ENCODE data around the gene GYG2. TPM values are rescaled to one million over a fixed set of nuclear protein-coding genes. Genes with fewer than 3 reads are reported as not detected.

GYG2 gene
- total RNA-seq, 4 donors from 2014 or later: 122 to 289 (median 183) TPM

- no peak for TF ChIP-seq CTCF (IDR thresholded peaks at IDR 0.05; ENCODE audit: low read depth)
These were observed 41.9 kb downstream of the GYG2 start for GRCh38 chrX:2870650-2871049.

GRCh38 chrX:2871831-2872230, 43.1 kb downstream of the GYG2 start:
- no peak for TF ChIP-seq CTCF (IDR thresholded peaks at IDR 0.05; ENCODE audit: low read depth)

GRCh38 chrX:2872671-2873277, 44.0 kb downstream of the GYG2 start:
- TF ChIP-seq CTCF (IDR thresholded peaks at IDR 0.05; ENCODE audit: low read depth): no peak

GRCh38 chrX:2874222-2875135, 45.7 kb downstream of the GYG2 start:
- TF ChIP-seq CTCF (IDR thresholded peaks at IDR 0.05; ENCODE audit: low read depth): no peak

GRCh38 chrX:2875136-2875481, 46.4 kb downstream of the GYG2 start:
- TF ChIP-seq CTCF (IDR thresholded peaks at IDR 0.05; ENCODE audit: low read depth): no peak

- TF ChIP-seq CTCF (IDR thresholded peaks at IDR 0.05; ENCODE audit: low read depth): no peak
These were observed 47.2 kb downstream of the GYG2 start for GRCh38 chrX:2875798-2876399.

GRCh38 chrX:2878563-2878962, 49.8 kb downstream of the GYG2 start:
- TF ChIP-seq CTCF (IDR thresholded peaks at IDR 0.05; ENCODE audit: low read depth): no peak

Data from subcutaneous adipose tissue (tissue), 4 donors.